ENCODE results near the gene SMARCE1. TPM values are rescaled to one million over a fixed set of nuclear protein-coding genes. Genes with fewer than 3 reads are reported as not detected.
A peak's percentile ranks its signal among the peaks of the same experiment; 100 is the strongest.

The SMARCE1 gene
- total RNA-seq, result 121 and 130 TPM in 2 replicates
- polyA plus RNA-seq (2012), result 69.9 TPM

GRCh38 chr17:40647624-40648383 lies at the start of gene SMARCE1:
TSS of gene SMARCE1 (minus strand) at chr17:40647818. CDS start at chr17:40645802, 2,016 bp downstream.
- DNase-seq (ENCODE audit: low read depth), result peak; percentile 84

GRCh38 chr17:40697297-40697696 lies 49.7 kb upstream of the SMARCE1 start:
- DNase-seq (ENCODE audit: low read depth), result no peak

- no peak for DNase-seq (ENCODE audit: low read depth)
Measured at GRCh38 chr17:40696651-40697072, 49.0 kb upstream of the SMARCE1 start.

GRCh38 chr17:40695874-40696472 lies 48.4 kb upstream of the SMARCE1 start:
- DNase-seq (ENCODE audit: low read depth), result no peak

- no peak for DNase-seq (ENCODE audit: low read depth)
Measured at GRCh38 chr17:40694584-40694983, 47.0 kb upstream of the SMARCE1 start.

GRCh38 chr17:40687106-40687505 lies 39.5 kb upstream of the SMARCE1 start:
- DNase-seq (ENCODE audit: low read depth), result no peak

- no peak for DNase-seq (ENCODE audit: low read depth)
Measured at GRCh38 chr17:40686192-40686591, 38.6 kb upstream of the SMARCE1 start.

GRCh38 chr17:40680998-40681397 lies 33.4 kb upstream of the SMARCE1 start:
- DNase-seq (ENCODE audit: low read depth), result no peak

- DNase-seq (ENCODE audit: low read depth), result no peak
Measured at GRCh38 chr17:40679523-40679907, 31.9 kb upstream of the SMARCE1 start.

GRCh38 chr17:40678902-40679522 lies 31.4 kb upstream of the SMARCE1 start:
- DNase-seq (ENCODE audit: low read depth), result no peak

- no peak for DNase-seq (ENCODE audit: low read depth)
Measured at GRCh38 chr17:40675905-40676304, 28.3 kb upstream of the SMARCE1 start.

GRCh38 chr17:40672654-40673053 lies 25.0 kb upstream of the SMARCE1 start:
- DNase-seq (ENCODE audit: low read depth), result no peak

GRCh38 chr17:40671282-40671681 lies 23.7 kb upstream of the SMARCE1 start:
- DNase-seq (ENCODE audit: low read depth), result no peak

GRCh38 chr17:40666331-40666730 lies 18.7 kb upstream of the SMARCE1 start:
- no peak for DNase-seq (ENCODE audit: low read depth)

GRCh38 chr17:40664582-40665333 lies 17.1 kb upstream of the SMARCE1 start, which contains the start of gene KRT222:
TSS of gene KRT222 (minus strand) at chr17:40665177. CDS start at chr17:40665099, 78 bp downstream.
- DNase-seq (ENCODE audit: low read depth), result no peak

- DNase-seq (ENCODE audit: low read depth), result no peak
Measured at GRCh38 chr17:40663252-40663651, 15.6 kb upstream of the SMARCE1 start.

GRCh38 chr17:40659911-40660310 lies 12.3 kb upstream of the SMARCE1 start:
- no peak for DNase-seq (ENCODE audit: low read depth)

GRCh38 chr17:40658396-40658795 lies 10.8 kb upstream of the SMARCE1 start:
- DNase-seq (ENCODE audit: low read depth), result no peak

- no peak for DNase-seq (ENCODE audit: low read depth)
Measured at GRCh38 chr17:40651939-40652338, 4.3 kb upstream of the SMARCE1 start.

- no peak for DNase-seq (ENCODE audit: low read depth)
Measured at GRCh38 chr17:40648384-40648968, 858 bp upstream of the SMARCE1 start.

Measured in myocyte (in vitro differentiated cells).